A549 treated with ZK216348 at 1 μM for 4 hours (cell line): ENCODE results near the gene VPS25. TPM values are rescaled to one million over a fixed set of nuclear protein-coding genes. Genes with fewer than 3 reads are reported as not detected.

Experiments used
- total RNA-seq: library from RNA; stranded (reverse); fragments of 200-300 nt; extraction: Qiagen RNA extraction; gene quantifications from 5 replicates; pipeline ENCODE4 v1.2.3, GENCODE V29; 2022; ENCODE audit warnings: low read depth

The VPS25 gene
- 118 to 129 TPM (median 121 TPM) in 5 replicates for total RNA-seq

DNA sequence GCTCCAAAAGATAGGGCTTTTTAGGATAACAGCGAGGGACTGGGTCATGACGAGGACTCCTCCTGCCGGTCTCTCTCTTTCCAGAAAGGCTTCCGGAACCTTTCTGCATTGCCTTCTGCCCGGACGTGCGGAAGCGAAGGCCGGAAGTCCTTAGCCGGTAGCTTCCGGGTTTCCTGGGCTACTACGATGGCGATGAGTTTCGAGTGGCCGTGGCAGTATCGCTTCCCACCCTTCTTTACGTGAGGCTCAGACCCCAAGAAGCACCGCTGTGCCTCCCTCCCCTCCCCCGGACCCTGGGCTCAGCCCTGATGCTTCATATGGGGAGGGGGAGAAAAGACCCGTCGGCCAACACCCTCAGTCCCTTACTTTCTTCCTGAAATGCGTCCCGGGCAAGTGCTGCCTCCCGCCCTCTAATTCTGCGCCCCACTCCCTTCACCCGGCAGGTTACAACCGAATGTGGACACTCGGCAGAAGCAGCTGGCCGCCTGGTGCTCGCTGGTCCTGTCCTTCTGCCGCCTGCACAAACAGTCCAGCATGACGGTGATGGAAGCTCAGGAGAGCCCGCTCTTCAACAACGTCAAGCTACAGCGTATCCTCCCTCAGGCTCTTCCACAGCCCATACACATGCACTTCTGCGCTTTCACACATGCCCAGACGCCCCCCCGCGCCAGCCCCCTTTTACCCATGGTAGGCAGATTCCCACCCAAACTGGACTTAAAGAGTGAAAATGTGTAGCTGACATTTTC, at the start of gene VPS25:
VPS25 (plus strand) TSS at position 160 of the 746 bp plus-strand sequence; CDS start at position 187, 27 bp downstream.

DNA sequence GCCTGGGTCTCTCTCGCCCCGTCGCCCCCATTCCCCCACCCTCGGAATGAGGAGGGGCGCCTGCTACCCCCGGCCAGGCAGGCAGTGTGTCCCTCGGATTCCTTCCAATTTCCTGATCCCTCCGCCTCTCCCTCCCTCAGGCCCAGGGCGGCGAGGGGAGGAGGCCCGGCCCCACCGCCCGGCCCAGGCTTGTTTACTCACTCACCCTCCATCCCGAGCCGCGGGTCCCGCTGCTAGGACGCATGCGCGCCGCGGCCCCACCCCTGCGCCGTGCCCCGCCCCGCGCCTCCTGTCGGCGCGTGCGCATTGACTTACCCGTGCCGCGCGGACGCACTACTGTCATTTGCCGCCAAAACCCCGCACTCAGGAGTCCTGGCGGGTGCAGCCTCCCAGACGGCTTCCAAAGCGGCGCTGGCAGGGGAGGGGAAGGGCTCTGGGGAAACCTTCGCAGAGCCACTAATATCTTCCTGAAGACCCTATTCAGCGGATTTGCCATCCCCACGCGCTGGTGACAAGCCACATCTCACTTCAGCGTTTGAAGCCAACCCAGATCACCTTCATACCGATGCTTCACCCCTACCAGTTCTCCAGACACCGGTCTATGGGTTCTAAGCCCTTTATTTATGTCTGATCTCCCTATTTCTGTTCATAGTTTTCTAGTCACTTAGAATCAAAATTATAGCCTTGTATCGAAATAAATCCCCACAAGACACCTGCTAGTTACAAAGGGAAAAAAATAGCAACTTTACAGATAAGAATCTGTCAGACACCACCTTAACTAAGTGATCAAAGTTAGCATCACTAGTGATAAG, 28.2 kb upstream of the VPS25 start, which contains the start of gene EZH1:
EZH1 (minus strand) TSS at position 235 of the 812 bp plus-strand sequence. CDS start 16,099 bp downstream, outside the sequence.

GRCh38 chr17:42760652-42761581, 12.3 kb upstream of the VPS25 start, which contains the start of gene RAMP2:
TSS of gene RAMP2 (plus strand) at chr17:42761227. CDS start at chr17:42761262, 35 bp downstream.

GRCh38 chr17:42779936-42780850, 6.9 kb downstream of the VPS25 start, which contains the start of gene WNK4:
TSS of gene WNK4 (plus strand) at chr17:42780610. CDS start at chr17:42780699, 89 bp downstream.

GRCh38 chr17:42798383-42799380, 25.4 kb downstream of the VPS25 start, which contains the start of the genes CNTD1 and COA3:
TSS of gene CNTD1 (plus strand) at chr17:42798861. CDS start at chr17:42799068, 207 bp downstream.
TSS of gene COA3 (minus strand) at chr17:42798704. CDS start at chr17:42798681, 23 bp downstream.

Other genes with a start within 250 kb of the VPS25 start
- 24.4 to 48.2 TPM (median 44.7 TPM) in 5 replicates for gene NAGLU, start 237.2 kb upstream of the VPS25 start, total RNA-seq
- 1.1 to 1.8 TPM (median 1.7 TPM) in 5 replicates for gene HSD17B1, start 220.5 kb upstream of the VPS25 start, total RNA-seq
- 86.3 to 131 TPM (median 126 TPM) in 5 replicates for gene COASY, start 211.3 kb upstream of the VPS25 start, total RNA-seq
- gene MLX, start 206.3 kb upstream of the VPS25 start, total RNA-seq = 54.7 to 66.6 TPM (median 63.8 TPM) in 5 replicates
- 37.8 to 39.8 TPM (median 38.5 TPM) in 5 replicates for gene PSMC3IP, start 195.7 kb upstream of the VPS25 start, total RNA-seq
- 22.6 to 32.0 TPM (median 29.9 TPM) in 5 replicates for gene RETREG3, start 164.1 kb upstream of the VPS25 start, total RNA-seq
- 126 to 157 TPM (median 153 TPM) in 5 replicates for gene TUBG1, start 163.8 kb upstream of the VPS25 start, total RNA-seq
- 19.6 to 25.9 TPM (median 22.6 TPM) in 5 replicates for gene TUBG2, start 114.2 kb upstream of the VPS25 start, total RNA-seq
- 7.7 to 20.0 TPM (median 18.9 TPM) in 5 replicates for gene PLEKHH3, start 96.5 kb upstream of the VPS25 start, total RNA-seq
- 0.18 to 0.66 TPM (median 0.53 TPM) in 5 replicates for gene CCR10, start 91.6 kb upstream of the VPS25 start, total RNA-seq
- 3.5 to 6.5 TPM (median 6.0 TPM) in 5 replicates for gene CNTNAP1, start 90.9 kb upstream of the VPS25 start, total RNA-seq
- 10.2 to 14.6 TPM (median 13.3 TPM) in 5 replicates for gene EZH1, start 28.4 kb upstream of the VPS25 start, total RNA-seq
- 0.74 to 1.3 TPM (median 0.88 TPM) in 4 of 5 replicates, not detected in the other for gene RAMP2, start 12.2 kb upstream of the VPS25 start, total RNA-seq
- gene WNK4, start 7.2 kb downstream of the VPS25 start, total RNA-seq = 0.47 to 2.3 TPM (median 1.7 TPM) in 5 replicates
- 92.1 to 146 TPM (median 129 TPM) in 5 replicates for gene COA3, start 25.3 kb downstream of the VPS25 start, total RNA-seq
- 0.18 TPM in 1 of 5 replicates, not detected in the others for gene CNTD1, start 25.4 kb downstream of the VPS25 start, total RNA-seq
- 73.4 to 105 TPM (median 80.8 TPM) in 5 replicates for gene BECN1, start 50.8 kb downstream of the VPS25 start, total RNA-seq
- 235 to 258 TPM (median 245 TPM) in 5 replicates for gene PSME3, start 59.9 kb downstream of the VPS25 start, total RNA-seq
- 1.1 to 2.5 TPM (median 1.9 TPM) in 5 replicates for gene AOC2, start 71.1 kb downstream of the VPS25 start, total RNA-seq
- 1.1 to 2.5 TPM (median 1.2 TPM) in 5 replicates for gene AOC3, start 77.8 kb downstream of the VPS25 start, total RNA-seq
- not detected in 5 replicates for gene G6PC1, start 127.3 kb downstream of the VPS25 start, total RNA-seq
- 55.2 to 67.7 TPM (median 59.1 TPM) in 5 replicates for gene AARSD1, start 191.0 kb downstream of the VPS25 start, total RNA-seq
- gene PTGES3L, start 206.6 kb downstream of the VPS25 start, total RNA-seq = 0.69 to 1.2 TPM (median 0.74 TPM) in 5 replicates
- gene RUNDC1, start 207.1 kb downstream of the VPS25 start, total RNA-seq = 18.0 to 23.7 TPM (median 21.3 TPM) in 5 replicates
- gene RPL27, start 225.0 kb downstream of the VPS25 start, total RNA-seq = 2,630 to 3,512 TPM (median 2,993 TPM) in 5 replicates
- 16.0 to 22.6 TPM (median 19.8 TPM) in 5 replicates for gene IFI35, start 233.3 kb downstream of the VPS25 start, total RNA-seq
- gene VAT1, start 248.9 kb downstream of the VPS25 start, total RNA-seq = 202 to 253 TPM (median 231 TPM) in 5 replicates